ENCODE results near the gene HOXD11.

Gene HOXD11

DNA sequence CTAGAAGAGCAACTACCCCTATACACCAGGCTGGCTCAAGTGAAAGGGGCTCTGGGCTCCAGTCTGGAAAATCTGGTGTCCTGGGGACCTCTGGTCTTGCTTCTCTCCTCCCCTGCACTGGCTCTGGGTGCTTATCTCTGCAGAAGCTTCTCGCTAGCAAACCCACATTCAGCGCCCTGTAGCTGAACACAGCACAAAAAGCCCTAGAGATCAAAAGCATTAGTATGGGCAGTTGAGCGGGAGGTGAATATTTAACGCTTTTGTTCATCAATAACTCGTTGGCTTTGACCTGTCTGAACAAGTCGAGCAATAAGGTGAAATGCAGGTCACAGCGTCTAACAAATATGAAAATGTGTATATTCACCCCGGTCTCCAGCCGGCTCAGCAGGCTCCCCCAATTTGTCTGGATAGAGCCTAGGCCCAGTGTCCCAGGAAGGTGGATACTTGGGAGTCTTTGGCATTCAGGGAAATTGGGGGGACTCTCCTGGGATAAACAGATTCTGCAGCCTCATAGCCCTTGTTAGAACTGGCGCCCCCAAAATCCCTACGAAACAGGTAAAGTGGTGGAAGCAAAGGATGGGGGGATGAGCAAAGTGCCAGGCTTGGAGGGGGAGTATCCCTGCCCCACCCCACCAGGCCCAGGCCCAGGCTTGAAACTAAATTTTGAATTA is 41.8 kb downstream of the HOXD11 start:
- no peak for DNase-seq (ENCODE audit: low read depth in 2 of 2)

DNA sequence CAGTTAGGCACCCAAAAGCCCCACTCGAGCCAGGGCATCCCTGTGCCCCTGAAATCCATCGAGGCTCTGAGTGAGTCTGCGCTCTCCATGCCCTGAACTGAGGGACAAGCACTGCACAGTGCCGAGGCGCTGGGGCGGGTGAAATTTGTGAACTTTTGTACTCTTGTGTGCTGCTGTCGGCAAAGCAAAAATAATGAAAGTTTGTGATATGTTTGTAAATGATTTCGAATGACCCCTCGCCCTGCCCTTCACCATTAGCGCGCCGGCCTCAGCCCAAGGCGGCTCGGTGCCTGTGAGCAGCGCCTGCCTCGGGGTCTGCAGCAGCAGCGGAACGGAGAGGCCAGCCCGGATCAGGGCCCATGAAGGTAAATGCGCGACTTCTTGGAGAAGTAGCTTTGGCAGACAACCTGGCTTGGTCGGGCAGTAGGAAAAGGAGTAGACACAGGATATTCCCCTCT is 42.4 kb downstream of the HOXD11 start:
- no peak for DNase-seq (ENCODE audit: low read depth in 2 of 2)

DNA sequence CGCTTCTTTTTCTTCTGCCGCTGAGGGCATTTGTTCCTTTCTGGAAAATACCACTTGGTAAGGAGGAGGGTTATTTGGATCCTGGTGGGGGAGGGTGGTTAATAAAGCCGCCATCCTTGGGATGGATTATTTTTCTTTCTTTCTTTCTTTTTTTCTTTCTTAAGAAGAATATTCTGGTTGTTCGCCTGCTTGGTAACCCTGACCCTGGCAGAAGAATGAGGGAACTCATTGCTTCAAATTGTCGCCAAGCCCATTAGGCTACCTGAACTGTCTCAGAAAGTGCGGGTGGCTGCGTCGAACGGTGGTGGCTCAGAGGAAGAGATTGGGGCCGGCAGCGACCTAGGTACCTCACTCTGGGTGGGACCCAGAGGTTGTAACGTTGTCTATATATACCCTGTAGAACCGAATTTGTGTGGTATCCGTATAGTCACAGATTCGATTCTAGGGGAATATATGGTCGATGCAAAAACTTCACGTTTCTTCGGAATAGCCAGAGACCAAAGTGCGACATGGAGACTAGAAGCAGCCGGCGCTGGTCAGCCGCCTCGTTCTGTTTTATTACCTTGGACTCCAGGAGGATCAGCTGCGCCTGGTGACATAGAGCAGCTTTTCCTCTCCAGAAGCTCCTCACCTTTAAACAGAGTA is 43.0 kb downstream of the HOXD11 start:
- DNase-seq (ENCODE audit: low read depth in 2 of 2): no peak

DNA sequence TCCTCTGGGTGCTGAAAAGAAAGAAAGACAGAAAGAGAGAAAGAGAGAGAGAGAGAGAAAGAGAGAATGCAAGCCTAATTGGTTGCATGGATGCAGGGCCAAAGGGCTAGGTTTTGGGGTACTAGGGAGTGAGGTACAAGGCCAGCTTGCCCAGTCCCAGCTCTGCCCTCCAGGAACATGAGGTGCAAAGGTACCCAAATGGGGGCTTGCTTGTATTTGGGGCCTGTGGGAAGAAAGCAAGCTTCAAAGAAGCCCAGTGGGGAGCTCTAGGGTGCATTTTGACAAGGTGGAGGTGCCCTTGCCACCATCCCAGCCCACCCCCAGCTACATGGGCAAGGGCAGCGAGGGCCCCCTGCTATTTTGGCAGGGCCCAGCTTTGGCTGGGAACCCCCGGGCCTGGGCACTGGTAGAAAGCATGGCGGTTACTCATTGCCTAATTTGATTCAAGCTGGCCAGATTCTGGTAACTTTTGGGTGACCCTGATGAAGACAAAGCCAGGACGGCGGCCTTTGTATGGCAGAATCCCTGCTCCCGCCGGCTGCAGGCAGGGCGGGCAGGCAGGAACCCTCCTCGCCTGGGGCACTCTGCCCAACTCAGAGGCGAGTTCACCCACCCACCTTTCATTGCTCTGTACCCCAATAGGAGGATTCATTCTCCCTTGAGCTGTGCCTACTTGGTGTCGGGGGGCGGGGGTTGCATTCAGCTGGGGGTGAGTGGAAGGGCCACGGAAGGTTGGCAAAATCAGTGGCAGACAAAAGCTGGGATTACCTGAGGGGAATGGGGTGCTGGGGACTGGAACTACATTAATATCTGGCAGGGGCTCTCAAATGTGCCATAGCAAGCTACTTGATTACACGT is 43.7 kb downstream of the HOXD11 start:
- no peak for DNase-seq (ENCODE audit: low read depth in 2 of 2)

DNA sequence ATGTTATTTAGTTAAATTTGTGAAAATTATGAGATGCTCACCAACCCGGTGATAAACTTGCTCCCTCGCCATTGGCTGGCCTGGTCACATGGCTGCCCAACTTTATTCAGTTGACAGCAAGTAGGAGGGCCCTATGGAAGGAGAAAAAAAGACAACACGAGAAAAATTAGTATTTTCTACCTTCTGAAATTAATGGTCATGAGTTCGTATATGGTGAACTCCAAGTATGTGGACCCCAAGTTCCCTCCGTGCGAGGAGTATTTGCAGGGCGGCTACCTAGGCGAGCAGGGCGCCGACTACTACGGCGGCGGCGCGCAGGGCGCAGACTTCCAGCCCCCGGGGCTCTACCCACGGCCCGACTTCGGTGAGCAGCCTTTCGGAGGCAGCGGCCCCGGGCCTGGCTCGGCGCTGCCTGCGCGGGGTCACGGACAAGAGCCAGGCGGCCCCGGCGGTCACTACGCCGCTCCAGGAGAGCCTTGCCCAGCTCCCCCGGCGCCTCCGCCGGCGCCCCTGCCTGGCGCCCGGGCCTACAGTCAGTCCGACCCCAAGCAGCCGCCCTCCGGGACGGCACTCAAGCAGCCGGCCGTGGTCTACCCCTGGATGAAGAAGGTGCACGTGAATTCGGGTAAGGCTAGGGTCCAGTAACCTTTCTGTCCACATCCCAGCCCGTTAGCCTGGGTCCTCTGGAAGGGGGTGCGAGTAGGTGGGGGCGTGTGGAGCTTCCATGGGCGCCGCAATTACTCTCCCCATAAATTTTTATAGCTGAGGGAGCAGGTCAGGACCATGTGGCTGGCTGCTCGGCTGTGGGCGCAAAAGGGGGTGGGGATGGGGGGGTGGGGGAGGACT is 44.6 kb downstream of the HOXD11 start, which contains the start of gene HOXD4:
HOXD4 (plus strand) TSS at position 109 of the 846 bp plus-strand sequence; CDS start at position 193, 84 bp downstream.
- DNase-seq (ENCODE audit: low read depth in 2 of 2): no peak

DNA sequence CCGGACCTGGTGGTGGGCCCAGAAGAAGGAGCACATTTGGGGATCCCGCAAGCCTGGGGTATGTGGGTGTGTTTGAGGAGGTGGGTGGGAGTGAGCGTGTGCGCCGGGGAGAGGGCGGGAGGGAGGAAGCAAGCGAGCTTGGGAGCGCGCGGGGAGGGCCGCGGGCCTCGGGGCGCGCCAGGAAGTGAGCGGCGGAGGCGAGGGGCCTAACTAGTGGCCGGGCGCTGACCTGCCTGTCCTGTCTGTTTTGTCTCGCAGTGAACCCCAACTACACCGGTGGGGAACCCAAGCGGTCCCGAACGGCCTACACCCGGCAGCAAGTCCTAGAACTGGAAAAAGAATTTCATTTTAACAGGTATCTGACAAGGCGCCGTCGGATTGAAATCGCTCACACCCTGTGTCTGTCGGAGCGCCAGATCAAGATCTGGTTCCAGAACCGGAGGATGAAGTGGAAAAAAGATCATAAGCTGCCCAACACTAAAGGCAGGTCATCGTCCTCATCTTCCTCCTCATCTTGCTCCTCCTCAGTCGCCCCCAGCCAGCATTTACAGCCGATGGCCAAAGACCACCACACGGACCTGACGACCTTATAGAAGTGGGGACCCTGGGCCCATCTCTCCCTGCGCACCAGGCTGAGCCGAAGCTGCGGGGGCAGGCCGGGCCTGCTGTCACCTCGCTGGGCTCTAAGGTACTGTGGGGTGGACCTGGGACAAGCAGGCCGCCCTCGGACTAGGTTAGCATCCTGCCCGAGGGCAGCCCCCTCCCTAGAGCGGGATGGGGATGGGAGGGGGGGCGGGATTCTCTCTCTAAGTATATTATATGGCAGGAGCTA is 45.5 kb downstream of the HOXD11 start:
- no peak for DNase-seq (ENCODE audit: low read depth in 2 of 2)

DNA sequence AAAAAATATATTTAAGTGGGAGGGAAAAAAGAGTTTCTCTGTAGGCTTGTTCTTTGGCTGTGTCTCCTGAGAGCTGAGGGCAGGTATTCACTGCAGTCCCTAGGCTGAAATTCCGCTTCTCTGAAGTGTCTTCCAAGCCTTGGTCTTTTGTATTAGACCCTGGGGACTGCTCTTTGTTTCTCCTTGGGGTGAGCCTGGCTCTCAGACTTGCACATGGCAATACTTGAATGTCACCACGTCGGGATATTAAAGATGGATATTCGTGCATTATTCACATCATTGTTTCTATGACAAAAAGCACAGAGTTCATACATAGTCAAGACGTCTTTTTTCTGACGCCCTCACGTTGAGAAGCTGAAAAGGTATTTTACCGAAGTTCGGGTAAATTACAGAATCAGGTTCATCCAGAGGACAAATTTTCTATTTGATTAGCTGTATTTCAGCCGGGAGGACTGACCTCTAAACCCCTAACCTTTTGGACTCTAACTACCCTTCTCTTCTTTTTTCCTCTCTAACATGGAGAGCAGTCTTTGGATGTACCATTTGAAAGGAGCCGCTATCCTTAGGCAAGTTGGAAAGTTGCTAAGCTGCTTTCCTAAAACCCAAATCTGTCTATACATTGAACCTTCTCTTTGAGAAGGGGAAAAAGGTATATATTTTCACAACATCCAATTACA is 47.6 kb downstream of the HOXD11 start:
- no peak for DNase-seq (ENCODE audit: low read depth in 2 of 2)

DNA sequence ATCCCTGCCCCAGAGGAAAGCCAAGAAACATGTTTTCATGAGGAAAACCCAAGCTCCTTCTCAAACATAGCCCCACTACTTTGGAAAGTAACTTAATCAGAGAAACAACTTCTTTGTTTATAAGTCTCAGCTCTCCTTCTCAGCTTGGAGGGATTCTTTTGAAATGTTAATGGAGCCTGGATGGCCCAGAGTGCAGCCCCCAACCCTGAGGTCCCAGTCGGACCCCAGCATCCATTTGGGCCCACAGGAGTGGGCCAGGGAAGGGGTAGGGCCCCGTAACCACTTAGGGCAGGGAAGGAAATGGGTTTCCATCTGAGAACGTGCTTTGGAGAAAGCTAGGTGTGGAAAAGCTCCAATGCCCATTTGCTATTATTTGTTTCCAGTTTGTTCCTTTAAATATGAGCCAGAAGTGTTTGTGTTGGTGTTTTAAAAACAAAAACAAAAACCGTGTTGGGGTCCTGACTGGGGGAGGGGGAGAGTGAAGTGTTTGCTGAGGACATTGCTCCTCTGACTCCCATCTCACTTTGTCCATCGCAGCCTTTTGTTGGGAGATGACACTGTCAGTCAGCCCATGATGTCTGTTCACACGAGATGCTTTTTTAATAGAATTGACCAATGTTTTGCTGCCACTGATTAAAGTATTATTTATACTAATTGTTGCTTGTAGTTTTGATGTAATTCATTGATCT is 48.4 kb downstream of the HOXD11 start:
- DNase-seq (ENCODE audit: low read depth in 2 of 2): no peak

DNA sequence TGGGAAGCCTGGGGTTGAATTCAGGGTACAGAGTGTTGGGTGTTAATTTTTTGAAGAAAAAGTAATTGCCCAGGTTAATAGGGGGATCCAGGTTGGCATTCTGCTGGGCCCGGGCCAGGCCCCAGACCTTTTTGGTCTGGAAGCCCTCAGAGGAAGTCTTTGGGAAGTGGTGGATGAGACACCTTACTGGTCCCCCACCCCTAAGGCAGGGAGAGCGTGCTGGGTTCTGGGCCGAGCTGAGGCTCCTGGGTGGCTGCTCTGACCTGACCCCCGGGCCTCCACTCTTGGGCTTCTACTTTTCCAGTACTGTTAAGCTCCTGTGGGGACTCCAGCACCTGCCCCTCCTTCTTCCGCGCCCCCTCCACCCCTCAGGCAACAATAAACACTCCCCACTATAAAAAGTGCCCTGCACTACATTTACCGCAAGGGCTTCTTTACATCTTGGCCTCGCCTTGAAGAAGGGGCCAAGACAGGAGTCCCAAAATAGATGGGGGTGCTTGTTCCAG is 49.3 kb downstream of the HOXD11 start:
- DNase-seq (ENCODE audit: low read depth in 2 of 2): no peak

DNA sequence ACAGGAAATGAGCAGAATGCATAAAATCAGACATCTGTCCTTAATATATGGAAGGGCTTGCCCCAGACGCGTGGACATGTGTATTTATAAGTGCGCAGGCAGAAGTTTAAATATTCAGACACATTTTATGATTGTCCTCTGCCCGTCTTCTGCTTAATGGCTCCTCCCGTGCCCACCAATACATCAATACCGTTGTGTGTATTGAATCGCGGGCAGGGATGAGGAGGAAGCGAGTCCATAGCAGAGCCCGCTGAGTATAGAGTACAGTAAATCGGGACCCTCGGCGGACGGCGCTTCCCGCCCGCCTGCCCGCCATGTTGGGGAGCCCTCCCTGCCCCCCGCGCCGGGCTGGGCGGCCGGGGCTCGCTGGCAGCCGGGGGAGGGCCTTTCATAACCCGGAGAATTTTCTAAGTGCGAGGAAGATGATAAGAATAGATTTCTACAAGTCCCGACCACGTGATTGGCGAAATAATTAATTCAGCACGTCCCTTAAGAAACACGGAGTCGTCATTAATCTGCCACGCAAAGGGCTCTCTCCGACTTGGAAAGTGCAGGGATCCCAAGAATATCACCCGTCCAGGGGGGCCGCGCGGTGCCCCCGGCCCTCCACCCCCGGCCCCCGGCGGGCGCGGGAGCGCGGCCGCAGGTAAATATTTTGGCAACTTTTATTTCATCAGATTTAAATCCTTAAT is 49.9 kb downstream of the HOXD11 start, which contains the start of gene HOXD3:
HOXD3 (plus strand) TSS at position 501 of the 692 bp plus-strand sequence. CDS start 11,808 bp downstream, outside the sequence.
- DNase-seq (ENCODE audit: low read depth in 2 of 2): no peak

DNA sequence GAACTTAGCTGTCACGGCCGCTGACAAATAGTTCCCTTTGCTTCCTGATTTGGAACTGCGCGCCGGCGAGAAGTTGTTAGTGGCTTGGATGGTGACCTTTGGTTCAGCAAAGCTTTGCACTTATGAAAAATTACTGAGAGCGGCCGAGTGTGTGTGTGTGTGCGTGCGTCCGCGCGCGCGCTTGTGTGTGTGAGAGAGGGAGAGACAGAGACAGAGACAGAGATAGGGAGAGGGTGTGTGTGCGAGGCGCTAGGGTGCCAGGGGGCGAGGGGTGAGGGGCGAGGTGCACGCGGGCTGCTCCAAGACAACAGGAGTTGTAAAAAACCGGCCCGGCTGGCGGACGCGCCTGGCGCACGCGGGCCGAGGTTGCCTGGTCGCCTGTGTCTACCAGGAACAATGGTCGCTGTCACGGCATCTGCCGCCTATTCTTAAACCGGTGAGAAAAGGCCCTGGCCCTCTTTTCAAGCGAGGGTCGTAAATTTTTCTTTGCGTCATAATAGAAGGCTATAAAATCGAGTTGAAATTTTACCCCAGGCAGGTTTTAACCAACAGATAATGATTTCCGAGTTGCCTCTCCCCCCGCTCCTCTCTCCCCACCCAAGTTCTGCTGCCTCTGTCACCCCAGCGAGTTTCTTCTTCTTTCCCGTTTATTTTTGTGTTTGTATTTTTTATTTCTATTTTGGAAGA is 50.6 kb downstream of the HOXD11 start:
- DNase-seq (ENCODE audit: low read depth in 2 of 2): no peak

DNA sequence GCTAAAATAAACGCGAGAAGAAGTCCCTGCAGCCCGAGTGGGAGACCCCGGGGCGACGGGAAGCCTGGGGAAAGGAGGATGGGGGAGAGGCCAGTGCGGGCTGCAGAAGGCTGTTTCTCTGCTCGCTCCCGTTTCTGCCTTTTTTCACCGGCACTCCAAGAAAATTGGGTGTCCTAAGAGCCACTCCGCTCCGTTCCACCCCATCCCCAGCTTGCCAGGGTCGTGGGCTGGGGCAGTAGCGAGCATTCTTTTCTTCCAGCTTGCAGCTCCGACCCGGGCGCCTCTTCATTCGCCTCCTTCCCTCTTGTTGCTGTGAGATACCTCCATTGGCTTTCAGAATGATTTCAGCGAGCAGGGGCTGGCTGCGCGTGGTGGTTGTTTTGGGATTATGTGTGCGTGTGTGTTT is 51.1 kb downstream of the HOXD11 start:
- DNase-seq (ENCODE audit: low read depth in 2 of 2): no peak

DNA sequence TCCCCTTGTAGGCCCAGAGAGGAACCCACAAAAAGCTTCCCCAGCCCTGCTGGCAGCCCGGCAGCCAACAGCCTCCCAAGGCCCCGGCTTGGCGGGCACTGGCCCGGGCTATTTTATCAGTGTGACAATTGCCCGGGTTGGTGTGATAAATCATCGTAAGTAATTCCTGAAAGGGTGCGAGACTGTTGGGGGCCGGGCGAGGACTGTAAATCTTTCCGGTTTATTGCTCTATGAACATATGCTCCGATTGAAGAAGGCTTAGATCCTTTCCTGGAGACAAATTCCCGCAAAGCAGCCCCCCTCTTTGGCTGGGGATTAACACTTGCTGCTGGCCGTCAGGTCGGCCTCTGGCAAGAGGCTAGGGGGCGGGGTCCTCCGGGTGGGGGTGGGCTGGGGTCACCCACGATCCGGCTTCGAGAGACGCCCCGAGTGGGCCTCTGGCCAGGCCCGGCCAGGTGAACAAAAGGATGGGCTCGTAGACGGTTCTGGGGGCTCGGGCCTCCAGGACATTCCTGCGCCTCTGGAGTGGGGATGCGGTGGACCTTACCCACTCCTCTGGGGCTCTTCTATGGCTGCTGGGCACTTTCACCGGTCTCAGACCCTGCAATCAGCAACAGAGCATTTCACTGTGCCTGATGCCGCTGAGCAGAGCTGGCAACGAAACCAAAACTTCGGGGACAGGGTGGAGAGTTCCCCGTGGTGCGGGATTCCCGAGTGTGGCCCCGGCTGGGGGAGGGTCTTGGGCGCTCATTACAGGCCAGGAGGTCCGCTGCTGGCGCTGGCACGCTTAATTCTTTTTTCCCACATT is 52.0 kb downstream of the HOXD11 start:
- no peak for DNase-seq (ENCODE audit: low read depth in 2 of 2)

Data from stimulated activated CD4-positive, alpha-beta T cell treated with anti-CD3 and anti-CD28 coated beads, Interleukin-12 subunit alpha, Interleukin-12 subunit beta, amount 100 ng/mL, for 24 hours (primary cell).